Keratinocyte (primary cell): ENCODE data around the gene NECTIN1.

Source experiments
- EZH2 ChIP-seq: IDR thresholded peaks from one replicate; pipeline ENCODE4 v1.6.1; 2012; ENCODE audit warnings: inconsistent platforms, mild to moderate bottlenecking, low read length, moderate library complexity
- TF ChIP-seq, protein P1 (sequence below), 3 experiments: IDR thresholded peaks in 1 of 3; conservative IDR thresholded peaks in 1 of 3; optimal IDR thresholded peaks in 1 of 3; 2 replicates in 2 of 3; 3 replicates in 1 of 3; pipeline versions ENCODE3 to v1.5.1; 2011; ENCODE audit warnings: low read length in 3 of 3, mild to moderate bottlenecking in 3 of 3, moderate library complexity in 2 of 3, control low read depth in 1 of 3, inconsistent platforms in 1 of 3; ENCODE audit not compliant: insufficient read depth in 2 of 3; ENCODE audit errors: extremely low read depth in 1 of 3

GRCh38 chr11:119673052-119673758 is 55.8 kb downstream of the NECTIN1 start:
- TF ChIP-seq, protein P1, sequence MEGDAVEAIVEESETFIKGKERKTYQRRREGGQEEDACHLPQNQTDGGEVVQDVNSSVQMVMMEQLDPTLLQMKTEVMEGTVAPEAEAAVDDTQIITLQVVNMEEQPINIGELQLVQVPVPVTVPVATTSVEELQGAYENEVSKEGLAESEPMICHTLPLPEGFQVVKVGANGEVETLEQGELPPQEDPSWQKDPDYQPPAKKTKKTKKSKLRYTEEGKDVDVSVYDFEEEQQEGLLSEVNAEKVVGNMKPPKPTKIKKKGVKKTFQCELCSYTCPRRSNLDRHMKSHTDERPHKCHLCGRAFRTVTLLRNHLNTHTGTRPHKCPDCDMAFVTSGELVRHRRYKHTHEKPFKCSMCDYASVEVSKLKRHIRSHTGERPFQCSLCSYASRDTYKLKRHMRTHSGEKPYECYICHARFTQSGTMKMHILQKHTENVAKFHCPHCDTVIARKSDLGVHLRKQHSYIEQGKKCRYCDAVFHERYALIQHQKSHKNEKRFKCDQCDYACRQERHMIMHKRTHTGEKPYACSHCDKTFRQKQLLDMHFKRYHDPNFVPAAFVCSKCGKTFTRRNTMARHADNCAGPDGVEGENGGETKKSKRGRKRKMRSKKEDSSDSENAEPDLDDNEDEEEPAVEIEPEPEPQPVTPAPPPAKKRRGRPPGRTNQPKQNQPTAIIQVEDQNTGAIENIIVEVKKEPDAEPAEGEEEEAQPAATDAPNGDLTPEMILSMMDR (optimal IDR thresholded peaks at IDR 0.05 in 1 of 3, IDR thresholded peaks at IDR 0.05 in 1 of 3, conservative IDR thresholded peaks at IDR 0.05 in 1 of 3; ENCODE audit: extremely low read depth in 1 of 3, insufficient read depth in 2 of 3, low read length in 3 of 3), result no peak
- TF ChIP-seq EZH2, result no peak
